Measurements from ENCODE around the gene ANKUB1.
A peak's percentile ranks its signal among the peaks of the same experiment; 100 is the strongest.

The ANKUB1 gene

DNA sequence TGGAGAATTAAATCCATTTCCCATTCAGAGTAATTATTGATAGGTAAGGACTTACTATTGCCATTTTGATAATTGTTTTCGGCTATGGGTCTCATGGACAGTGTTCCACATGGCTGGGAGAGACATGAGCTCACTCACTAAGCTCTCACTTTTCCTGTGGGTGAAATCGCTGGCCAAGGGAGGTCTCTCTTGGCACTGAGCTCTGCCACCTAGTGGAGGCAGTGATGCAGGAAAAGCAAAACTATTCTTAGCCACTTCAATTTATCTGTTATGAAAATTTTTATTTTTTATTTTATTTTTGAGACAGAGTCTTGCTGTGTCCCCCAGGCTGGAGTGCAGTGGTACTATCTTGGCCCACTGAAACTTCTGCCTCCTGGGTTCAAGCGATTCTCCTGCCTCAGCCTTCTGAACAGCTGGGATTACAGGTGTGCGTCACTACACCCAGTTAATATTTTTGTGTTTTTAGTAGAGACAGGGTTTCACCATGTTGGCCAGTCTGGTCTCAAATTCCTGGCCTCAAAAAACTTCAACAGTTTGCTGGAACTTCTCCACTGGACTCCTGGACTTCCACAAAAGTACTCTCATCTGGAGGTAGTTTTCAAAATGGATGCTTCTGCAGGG is 16.0 kb upstream of the ANKUB1 start:
- peak; percentile 21 for DNase-seq (ENCODE audit: low read depth)

DNA sequence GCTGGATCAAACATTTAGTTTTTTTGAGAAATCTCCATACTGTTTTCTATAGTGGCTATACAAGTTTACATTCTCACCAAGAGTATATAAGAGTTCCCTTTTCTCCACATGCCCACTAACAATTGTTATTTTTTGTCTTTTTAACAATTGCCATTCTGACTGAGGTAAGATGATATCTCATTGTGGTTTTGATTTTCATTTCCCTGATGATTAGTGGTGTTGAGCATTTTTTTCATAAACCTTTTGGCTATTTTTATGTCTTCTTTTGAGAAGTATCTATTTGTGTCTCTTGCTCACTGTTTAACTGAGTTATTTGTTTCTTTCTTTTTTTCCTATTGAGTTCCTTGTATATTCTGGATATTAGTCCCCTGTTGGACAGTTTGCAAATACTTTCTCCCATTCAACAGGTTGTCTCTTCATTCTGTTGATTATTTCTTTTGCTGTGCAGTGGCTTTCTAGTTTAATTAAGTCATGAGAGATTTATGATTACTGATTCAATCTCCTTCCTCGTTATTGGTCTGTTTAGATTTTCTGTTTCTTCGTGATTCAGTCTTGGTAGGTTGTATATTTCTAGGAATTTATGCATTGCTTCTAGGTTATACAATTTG is 13.9 kb upstream of the ANKUB1 start:
- DNase-seq (ENCODE audit: low read depth) = no peak

DNA sequence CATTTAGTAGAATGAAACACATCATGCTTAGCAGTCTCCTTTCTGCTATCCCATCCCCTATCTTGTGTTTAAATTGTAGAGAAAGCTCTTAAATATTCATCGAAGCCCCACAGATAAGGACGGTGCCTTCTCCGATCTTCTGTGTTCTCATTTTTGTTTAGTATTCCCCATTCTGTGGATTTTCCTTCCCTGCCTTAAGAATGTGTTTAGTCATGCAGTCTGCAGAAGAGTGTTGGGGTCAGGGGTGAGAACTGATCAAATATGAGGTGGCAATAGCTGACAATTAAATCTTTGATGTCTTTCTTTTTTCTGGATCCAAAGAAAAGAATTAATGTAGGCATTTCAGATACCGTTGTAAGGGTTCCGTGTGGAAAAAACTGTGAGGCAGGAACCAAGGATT is 9.3 kb upstream of the ANKUB1 start:
- no peak for DNase-seq (ENCODE audit: low read depth)

DNA sequence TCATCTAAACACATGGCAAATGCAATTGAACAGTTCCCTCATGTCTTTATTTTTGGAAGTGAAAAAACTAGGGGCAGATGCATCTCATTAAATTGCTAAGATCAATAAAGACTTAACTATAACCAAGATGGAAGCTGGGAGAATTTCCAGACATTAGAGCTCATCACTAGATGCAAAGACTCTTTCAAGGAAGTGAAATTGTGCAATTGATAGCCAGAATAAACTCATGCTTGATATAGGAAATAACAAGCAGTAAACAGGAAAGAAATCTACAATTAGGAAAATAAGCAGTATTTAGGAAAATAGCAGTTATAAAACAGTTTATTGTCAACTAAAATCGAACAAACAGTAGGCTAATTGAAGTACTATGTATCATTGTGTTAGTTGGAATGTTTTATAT is 8.8 kb upstream of the ANKUB1 start:
- DNase-seq (ENCODE audit: low read depth) = no peak

DNA sequence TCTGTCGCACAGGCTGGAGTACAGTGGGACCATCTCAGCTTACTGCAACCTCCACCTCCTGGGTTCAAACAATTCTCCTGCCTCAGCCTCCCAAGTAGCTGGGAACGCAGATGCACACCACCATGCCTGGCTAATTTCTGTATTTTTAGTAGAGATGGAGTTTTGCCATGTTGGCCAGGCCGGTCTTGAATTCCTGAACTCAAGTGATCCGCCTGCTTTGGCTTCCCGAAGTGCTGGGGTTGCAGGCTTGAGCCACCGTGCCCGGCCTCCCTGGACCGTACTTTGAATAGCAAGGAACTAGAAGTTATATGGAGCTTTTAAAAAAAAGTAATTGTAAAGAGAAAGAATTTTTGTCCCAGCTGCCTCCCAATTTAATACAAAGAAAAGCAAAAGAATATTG is 8.3 kb upstream of the ANKUB1 start:
- DNase-seq (ENCODE audit: low read depth) = no peak

DNA sequence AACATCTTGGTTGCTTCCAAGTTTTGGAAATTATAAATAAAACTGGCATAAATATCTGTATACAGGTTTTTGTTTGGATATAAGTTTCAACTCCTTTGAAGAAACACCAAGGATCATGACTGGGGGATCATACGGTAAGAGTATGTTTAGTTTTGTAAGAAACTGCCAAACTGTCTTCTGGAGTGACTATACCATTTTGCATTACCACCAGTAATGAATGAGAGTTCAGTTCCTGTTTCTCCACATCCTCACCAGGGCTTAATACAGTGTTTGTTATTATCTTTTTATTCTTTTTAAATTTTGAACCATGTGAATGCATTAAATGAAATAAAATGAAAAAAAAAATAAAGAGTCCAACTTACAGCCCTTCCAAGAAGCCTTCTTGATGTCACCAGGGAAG is 3.7 kb upstream of the ANKUB1 start:
- DNase-seq (ENCODE audit: low read depth) = no peak

DNA sequence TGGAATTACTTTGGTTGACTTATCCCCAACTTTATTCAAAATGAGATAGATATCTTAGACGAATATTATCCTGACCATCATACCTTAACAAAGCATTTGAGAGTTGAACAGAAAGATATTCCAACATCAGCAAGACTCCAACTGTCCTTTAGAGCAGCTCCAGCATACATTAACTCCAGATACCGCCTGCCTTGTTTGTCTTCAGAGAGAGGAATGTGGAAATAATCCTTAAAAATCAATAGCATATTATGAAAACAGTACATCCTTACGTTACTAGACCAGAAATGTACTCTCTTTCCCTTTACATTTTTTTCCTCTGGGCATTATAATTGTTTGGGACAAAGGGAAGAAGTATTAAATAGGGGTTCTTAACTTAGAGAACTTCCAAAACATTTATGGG is 1.7 kb downstream of the ANKUB1 start:
- no peak for DNase-seq (ENCODE audit: low read depth)

DNA sequence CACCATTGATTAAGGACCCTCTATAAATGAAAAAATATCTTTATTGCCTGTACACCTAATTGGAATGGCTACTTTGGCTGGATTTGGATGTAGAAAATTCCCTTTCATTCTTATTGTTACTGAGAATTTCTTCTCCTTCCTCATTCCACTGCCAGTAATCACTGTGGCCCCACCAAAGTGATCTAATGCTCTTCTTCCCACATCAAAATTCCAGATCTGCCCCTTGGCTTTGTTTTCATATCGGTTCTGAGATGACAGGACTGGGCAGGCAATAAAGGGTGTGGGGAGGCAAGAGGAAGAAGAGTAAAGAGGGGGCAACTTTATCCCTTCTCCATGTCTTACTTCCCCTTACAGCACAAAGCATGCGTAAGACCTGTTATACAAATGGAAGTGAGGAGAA is 2.1 kb downstream of the ANKUB1 start:
- DNase-seq (ENCODE audit: low read depth) = no peak

DNA sequence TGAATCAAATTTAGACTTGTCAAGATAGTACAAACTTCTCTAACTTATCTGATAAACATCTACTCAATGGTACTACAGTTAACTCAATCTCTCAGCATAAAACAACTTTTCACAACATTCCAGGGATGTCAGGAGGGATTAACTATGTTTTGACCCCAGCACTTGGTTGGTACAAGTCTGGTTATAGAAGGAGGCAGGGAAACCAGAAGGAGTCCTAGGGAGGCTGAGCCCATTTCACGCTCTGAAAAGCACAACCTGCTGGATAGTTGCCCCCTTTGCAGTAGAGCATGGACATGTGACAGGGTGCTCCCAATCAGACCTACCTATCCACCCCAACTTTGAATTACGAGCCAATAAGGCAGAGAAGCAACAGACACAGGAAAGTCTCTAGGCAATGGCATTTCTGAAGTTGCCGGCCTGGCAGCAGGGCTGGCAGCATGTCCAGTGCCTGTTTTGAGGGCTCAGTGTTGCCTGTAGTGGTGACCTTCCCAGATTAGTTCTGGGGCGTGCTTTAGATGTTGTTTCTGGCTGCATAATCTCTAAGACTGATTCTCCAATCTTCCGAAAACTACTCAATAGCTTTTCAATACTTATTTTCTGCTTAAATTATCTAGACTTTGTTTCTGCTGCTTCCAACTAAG is 8.2 kb downstream of the ANKUB1 start:
- no peak for DNase-seq (ENCODE audit: low read depth)

DNA sequence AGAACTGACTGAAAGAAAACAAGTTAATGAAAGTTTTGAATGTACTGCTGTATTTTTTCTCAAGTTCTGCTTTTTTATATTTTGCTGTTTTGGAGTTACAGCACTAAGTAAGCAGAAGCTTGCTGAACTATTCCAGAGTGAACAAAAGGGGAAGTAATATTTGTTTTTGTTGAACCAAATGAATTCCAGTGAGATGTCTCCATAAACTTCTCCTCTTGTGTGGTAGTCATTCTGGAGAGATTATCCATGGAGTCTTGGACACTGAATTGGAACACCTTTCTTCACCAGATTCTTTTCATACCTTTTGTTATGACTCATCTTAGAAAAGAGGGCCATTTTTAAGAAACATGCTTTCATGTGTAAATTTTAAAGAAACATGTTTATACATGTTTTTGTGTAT is 8.8 kb downstream of the ANKUB1 start:
- DNase-seq (ENCODE audit: low read depth) = no peak

DNA sequence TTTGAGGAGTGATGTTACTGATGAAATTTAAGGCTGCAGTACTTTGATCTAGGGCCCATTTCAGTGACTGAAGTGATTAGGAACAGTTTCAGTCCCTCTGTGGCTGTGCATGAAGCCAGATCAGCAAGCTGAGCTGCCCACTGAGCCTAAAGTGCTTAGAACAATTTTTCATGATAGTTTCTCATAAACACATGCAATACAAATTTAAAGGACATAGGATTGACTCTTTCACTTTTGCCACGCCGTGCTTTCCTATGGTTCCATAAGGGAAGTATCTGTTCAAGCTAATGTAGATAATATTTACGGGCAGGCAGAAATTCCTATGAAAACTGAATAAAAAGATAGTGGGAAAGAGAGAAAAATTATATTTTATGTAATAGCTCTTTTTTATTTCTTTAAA is 10.6 kb downstream of the ANKUB1 start:
- DNase-seq (ENCODE audit: low read depth) = no peak

DNA sequence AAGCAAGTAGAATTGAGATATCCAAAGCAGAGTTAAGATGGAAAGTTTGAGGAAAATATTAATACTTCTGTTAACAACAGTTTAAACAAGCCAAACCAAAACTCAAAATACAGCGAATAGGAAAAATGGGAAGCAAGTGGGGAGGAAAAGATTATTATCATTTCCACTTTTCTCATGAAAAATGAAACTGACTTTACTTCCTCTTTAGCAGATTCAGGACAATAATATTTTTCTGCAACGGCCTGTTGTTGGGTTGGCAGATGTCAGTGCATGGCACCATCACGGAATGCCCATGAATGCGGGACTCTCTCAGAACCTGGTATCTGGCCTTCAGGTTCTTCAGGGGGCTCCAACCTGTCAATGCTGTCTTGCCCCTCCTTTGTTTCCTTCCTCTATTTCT is 11.1 kb downstream of the ANKUB1 start:
- no peak for DNase-seq (ENCODE audit: low read depth)

DNA sequence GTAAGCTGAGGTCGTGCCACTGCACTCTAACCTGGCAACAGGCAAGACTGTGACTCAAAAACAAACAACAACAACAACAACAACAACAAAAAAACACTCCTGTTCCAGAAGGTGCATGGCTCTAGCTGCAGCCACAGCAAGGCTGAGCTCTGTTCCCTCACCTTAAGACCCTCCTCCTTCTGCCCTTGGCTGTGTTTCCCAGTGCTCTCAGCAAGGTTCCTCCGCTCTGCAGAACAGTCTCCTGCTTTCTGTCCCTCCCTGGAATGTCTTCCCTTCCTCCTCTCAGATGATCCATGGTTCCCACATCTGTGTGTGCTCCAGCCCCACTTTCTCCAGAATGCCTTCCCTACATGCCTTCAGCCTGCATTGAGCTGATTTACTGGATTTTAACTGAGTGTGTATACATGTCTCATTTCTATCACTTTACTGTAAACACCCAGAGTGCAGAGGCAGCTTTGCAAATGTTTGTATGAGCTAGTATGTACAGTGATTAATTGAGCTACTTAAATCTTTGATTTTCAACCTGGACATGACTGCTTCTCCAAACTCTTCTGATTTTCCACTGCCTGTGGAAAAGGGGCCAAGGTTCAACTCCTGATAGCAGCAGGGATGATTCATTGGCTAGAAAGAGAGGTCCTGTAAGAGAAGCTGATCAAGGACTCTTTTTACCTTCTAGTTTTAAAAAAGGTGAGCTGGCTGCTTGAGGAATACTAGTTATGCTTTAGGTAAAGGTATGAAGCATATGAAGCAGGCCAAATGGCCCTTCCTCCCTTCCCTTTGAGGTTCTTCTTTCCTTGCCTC is 14.7 kb downstream of the ANKUB1 start:
- DNase-seq (ENCODE audit: low read depth) = no peak

DNA sequence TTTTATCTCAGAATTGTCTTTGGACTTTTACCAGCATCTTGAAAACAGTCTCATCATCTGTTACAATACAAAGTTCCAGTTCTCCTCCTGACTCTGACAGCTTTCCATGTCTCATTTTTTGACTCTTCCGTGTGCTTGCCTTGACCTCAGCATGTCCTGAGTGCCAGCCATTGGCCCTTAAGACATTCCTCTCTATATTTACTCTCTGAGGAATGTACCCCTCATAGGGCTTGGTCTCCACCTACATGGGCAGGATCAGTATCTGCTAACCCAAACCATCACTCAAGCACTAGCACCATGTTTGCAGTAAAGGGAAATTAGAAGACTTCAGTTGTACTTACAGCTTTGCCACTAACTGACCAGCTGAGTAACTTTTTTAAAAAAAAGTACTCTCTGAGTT is 16.2 kb downstream of the ANKUB1 start:
- DNase-seq (ENCODE audit: low read depth) = no peak

DNA sequence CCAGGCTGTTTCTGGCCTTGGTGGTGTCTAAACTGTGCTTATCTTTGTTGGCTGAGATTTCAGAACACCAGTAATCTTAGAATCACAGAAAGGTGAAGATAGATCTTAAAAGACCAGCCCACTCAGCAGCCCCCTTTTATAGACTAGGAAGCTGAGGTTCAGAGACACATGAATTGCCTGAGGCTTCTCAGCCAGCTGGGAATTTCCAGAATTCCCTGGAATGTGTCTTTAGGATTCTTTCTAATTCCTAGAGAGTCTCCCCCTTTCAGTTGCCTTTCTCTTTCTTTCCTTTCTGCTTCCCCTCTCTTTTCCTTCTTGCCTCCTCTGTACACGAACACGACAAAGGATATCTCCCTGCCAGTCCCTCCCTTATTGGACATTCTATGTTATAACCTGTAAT is 19.5 kb downstream of the ANKUB1 start:
- DNase-seq (ENCODE audit: low read depth) = no peak

DNA sequence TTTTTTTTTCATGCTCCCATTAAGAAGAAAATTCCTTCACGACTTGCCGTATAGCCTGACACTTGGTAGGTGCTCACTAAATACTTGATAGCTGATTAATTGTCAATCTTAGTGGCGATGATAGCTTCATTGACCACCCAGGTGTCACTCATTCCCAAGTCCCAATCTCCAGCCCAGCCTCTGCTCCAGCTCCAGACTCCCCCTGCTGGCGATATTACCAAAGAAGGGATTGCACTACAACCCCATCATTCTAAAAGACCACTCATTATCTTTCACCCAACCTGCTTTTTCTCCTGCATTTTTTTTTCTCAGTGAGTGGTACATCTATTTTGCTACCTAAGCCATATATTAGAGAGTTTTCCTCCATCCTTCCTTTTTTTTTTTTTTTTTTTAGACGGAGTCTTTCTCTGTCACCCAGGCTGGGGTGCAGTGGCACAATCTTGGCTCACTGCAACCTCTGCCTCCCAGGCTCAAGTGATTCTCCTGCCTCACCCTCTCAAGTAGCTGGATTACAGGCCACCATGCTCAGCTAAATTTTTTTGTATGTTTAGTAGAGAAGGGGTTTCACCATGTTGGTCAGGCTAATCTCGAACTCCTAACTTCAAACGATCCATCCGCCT is 20.6 kb downstream of the ANKUB1 start:
- DNase-seq (ENCODE audit: low read depth) = no peak

DNA sequence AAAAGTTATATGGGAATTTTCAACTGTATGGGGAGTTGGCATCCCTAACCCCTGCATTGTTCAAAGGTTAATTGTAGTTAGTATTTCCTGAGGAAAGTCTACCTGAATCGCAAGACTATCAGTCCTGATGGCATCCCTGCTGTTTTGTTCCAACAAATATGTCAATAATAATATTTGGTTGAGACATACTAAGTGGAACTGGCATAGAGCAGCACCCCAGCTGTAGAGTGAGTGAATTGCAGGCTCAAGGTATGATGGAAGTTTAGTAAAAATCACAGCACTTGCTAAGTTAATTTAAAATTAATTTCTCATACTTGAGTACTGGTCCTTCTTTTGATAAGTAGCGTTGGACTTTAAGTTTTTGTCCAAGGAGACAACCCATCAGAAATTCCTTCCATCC is 22.1 kb downstream of the ANKUB1 start:
- no peak for DNase-seq (ENCODE audit: low read depth)

DNA sequence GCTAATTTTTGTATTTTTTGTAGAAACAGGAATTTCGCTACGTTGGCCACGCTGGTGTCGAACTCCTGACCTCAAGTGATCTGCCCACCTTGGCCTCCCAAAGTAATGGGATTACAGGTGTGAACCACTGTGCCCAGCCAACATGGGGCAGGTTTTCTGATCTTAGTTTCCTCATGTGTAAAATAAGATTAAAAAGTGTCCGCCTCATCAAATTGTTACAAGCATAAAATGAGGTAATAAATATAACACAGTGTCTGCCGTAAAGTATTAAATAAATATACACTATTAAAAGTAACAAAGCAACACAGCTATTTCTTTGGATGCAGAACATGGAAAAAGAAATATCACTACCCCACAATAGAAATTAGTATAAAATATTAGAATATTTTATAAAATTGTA is 23.6 kb downstream of the ANKUB1 start:
- no peak for DNase-seq (ENCODE audit: low read depth)

DNA sequence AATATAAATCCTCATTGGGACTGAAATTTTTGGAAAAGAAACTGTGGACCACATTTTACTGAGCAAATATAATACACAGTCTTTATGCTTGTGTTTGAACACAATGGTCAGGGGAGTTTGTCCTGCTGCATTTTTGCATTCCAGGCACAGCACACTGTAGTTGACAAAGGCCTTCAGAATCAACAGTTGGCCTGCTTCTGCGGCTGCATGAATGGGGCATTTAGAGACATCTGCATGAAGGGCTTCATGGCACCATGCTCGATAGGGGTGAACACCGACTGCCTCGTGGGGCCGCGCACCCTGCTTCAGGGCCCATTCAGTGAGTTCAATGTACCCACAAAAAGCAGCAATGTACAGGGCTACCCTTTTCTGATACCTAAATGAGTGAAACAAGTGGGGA is 24.6 kb downstream of the ANKUB1 start:
- no peak for DNase-seq (ENCODE audit: low read depth)

DNA sequence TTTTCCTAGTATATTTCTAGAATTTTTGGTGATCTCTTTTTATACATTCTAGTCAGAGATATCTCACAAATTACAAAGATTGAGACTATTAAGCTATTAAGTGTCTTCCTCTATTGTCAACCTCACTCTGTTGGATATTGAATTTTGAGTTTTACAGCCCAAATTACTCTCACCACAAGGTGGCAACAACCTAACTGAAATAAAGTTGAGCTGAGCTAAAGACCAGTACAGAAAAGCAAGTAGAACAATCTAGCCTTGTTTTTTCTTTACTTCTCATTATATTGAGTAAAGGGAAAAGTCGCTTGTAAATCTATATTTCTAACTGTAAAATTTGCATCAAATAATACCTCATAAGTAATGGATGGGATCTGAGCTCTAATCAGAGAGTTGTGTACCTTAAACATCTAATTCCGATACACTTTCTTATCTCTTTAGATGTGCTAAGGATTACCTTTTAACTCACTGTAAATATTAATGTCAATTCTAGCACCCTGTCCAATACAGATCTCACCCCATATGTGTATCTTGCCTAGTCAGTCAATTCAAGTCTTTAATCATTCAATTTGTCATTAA is 26.5 kb downstream of the ANKUB1 start:
- DNase-seq (ENCODE audit: low read depth) = no peak

DNA sequence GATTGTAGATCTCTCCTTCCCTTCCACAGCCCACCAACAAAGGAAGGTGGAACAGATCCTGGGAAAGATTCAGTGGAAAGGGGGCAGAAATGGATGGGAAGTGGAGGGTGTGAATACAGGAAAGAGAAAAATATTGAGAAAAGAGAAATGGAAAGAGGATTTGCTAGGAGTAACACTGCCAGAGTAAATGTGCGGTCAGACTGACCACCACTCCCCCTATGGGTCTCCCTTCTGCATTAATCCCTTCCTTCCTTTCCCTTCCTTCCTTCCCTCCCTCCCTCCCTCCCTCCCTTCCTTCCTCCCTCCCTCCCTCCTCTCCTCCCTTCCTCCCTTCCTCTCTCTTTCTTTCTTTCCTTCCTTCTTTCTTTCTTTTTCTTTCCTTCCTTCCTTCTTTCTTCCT is 28.1 kb downstream of the ANKUB1 start:
- no peak for DNase-seq (ENCODE audit: low read depth)

DNA sequence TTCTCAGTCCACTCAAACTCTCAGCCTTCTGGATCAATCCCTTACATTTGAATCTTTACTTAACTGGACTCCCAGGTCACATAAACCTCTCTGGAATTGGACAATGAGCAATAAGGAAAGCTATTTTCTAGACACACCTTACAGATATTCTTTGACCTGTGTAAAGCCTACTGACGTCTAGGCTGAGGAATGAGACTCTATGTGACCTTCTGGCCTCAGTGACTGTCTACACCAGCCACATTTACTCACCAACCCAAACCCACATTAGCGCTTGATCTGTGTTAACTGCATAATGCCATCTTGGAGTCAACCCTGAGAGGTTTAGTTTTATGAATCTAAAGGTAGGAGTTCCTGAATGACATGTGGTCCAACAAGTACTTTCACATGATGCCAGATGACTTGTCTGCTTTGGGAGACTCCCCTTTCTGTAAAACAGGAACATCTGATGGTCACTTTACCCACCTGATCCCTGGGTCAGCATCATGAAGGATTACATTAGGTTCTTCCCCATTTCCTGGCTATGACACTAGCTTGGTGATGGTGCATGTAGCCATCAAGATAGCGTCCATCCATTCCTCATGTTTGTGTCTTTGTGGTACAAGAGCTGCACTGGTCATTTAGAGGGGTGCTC is 28.7 kb downstream of the ANKUB1 start:
- DNase-seq (ENCODE audit: low read depth) = no peak
